Measurements from ENCODE around the gene SPEF2.
A peak's percentile ranks its signal among the peaks of the same experiment; 100 is the strongest.

Gene SPEF2

GRCh38 chr5:35617435-35618303 is at the start of gene SPEF2:
Gene SPEF2 (plus strand): TSS chr5:35617863. CDS start chr5:35617998, 135 bp downstream.
- Mint-ChIP-seq H3K9me3 (peaks cover 15% of the 10 kb centered on the region), H3K4me1 (ENCODE audit: low read depth) (peaks cover 37% of the 10 kb centered on the region), H3K36me3 (ENCODE audit: low read depth) (no peaks in the 10 kb centered on the region), H3K27ac (peak within 1 kb of the TSS; percentile 93), H3K27me3 (no peaks in the 10 kb centered on the region), H3K4me3 (peak within 1 kb of the TSS; percentile 83)

- Mint-ChIP-seq H3K9me3 (no peaks in the 10 kb centered on the region), H3K4me3 (no peak overlapping the region)
Measured at GRCh38 chr5:35575578-35575977, 42.1 kb upstream of the SPEF2 start.

GRCh38 chr5:35587419-35587818 is 30.2 kb upstream of the SPEF2 start:
- H3K4me3 Mint-ChIP-seq, result no peak overlapping the region
- H3K27ac Mint-ChIP-seq, result no peak overlapping the region
- peaks cover 56% of the 10 kb centered on the region for H3K27me3 Mint-ChIP-seq
- H3K9me3 Mint-ChIP-seq, result no peaks in the 10 kb centered on the region
- no peaks in the 10 kb centered on the region for H3K36me3 Mint-ChIP-seq (ENCODE audit: low read depth)
- H3K4me1 Mint-ChIP-seq (ENCODE audit: low read depth), result no peaks in the 10 kb centered on the region

More at GRCh38 chr5:35575578-35575977, 42.1 kb upstream of the SPEF2 start:
- no peaks in the 10 kb centered on the region for H3K36me3 Mint-ChIP-seq (ENCODE audit: low read depth)
- H3K27me3 Mint-ChIP-seq, result peaks cover 11% of the 10 kb centered on the region
- H3K4me1 Mint-ChIP-seq (ENCODE audit: low read depth), result no peaks in the 10 kb centered on the region
- H3K27ac Mint-ChIP-seq, result no peak overlapping the region

- H3K36me3 Mint-ChIP-seq (ENCODE audit: low read depth), result no peaks in the 10 kb centered on the region
- H3K4me1 Mint-ChIP-seq (ENCODE audit: low read depth), result no peaks in the 10 kb centered on the region
- no peaks in the 10 kb centered on the region for H3K9me3 Mint-ChIP-seq
- peaks cover 30% of the 10 kb centered on the region for H3K27me3 Mint-ChIP-seq
- H3K27ac Mint-ChIP-seq, result no peak overlapping the region
- H3K4me3 Mint-ChIP-seq, result no peak overlapping the region
Measured at GRCh38 chr5:35593338-35593737, 24.3 kb upstream of the SPEF2 start.

- Mint-ChIP-seq H3K9me3 (peaks cover 4% of the 10 kb centered on the region), H3K27me3 (peaks cover 27% of the 10 kb centered on the region), H3K27ac (no peak overlapping the region), H3K36me3 (ENCODE audit: low read depth) (no peaks in the 10 kb centered on the region), H3K4me3 (no peak overlapping the region), H3K4me1 (ENCODE audit: low read depth) (no peaks in the 10 kb centered on the region)
Measured at GRCh38 chr5:35598707-35599370, 18.8 kb upstream of the SPEF2 start.

GRCh38 chr5:35600591-35600990 is 17.1 kb upstream of the SPEF2 start:
- H3K4me3 Mint-ChIP-seq, result no peak overlapping the region
- H3K36me3 Mint-ChIP-seq (ENCODE audit: low read depth), result no peaks in the 10 kb centered on the region
- H3K4me1 Mint-ChIP-seq (ENCODE audit: low read depth), result no peaks in the 10 kb centered on the region
- peaks cover 4% of the 10 kb centered on the region for H3K9me3 Mint-ChIP-seq
- H3K27me3 Mint-ChIP-seq, result peaks cover 29% of the 10 kb centered on the region
- H3K27ac Mint-ChIP-seq, result no peak overlapping the region

GRCh38 chr5:35608881-35609779 is 8.5 kb upstream of the SPEF2 start:
- Mint-ChIP-seq H3K4me3 (no peak overlapping the region), H3K27ac (no peak overlapping the region), H3K36me3 (ENCODE audit: low read depth) (no peaks in the 10 kb centered on the region), H3K9me3 (peaks cover 3% of the 10 kb centered on the region), H3K4me1 (ENCODE audit: low read depth) (no peaks in the 10 kb centered on the region), H3K27me3 (peaks cover 4% of the 10 kb centered on the region)

- Mint-ChIP-seq H3K27ac (peak overlapping the region; percentile 93), H3K9me3 (peaks cover 15% of the 10 kb centered on the region), H3K36me3 (ENCODE audit: low read depth) (no peaks in the 10 kb centered on the region), H3K4me3 (peak overlapping the region; percentile 83), H3K27me3 (no peaks in the 10 kb centered on the region), H3K4me1 (ENCODE audit: low read depth) (peaks cover 37% of the 10 kb centered on the region)
Measured at GRCh38 chr5:35617060-35617434, 616 bp upstream of the SPEF2 start.

GRCh38 chr5:35618304-35618636 is 607 bp downstream of the SPEF2 start:
- Mint-ChIP-seq H3K27ac (peak overlapping the region; percentile 57), H3K36me3 (ENCODE audit: low read depth) (no peaks in the 10 kb centered on the region), H3K4me1 (ENCODE audit: low read depth) (peaks cover 42% of the 10 kb centered on the region), H3K9me3 (peaks cover 15% of the 10 kb centered on the region), H3K27me3 (no peaks in the 10 kb centered on the region), H3K4me3 (peak overlapping the region; percentile 83)

GRCh38 chr5:35618781-35619180 is 1.1 kb downstream of the SPEF2 start:
- H3K27me3 Mint-ChIP-seq, result no peaks in the 10 kb centered on the region
- no peaks in the 10 kb centered on the region for H3K36me3 Mint-ChIP-seq (ENCODE audit: low read depth)
- H3K9me3 Mint-ChIP-seq, result peaks cover 15% of the 10 kb centered on the region
- H3K4me3 Mint-ChIP-seq, result peak overlapping the region; percentile 83
- peak overlapping the region; percentile 57 for H3K27ac Mint-ChIP-seq
- peaks cover 47% of the 10 kb centered on the region for H3K4me1 Mint-ChIP-seq (ENCODE audit: low read depth)

- H3K4me1 Mint-ChIP-seq (ENCODE audit: low read depth), result peaks cover 48% of the 10 kb centered on the region
- H3K27ac Mint-ChIP-seq, result peak overlapping the region; percentile 69
- H3K4me3 Mint-ChIP-seq, result no peak overlapping the region
- peaks cover 4% of the 10 kb centered on the region for H3K36me3 Mint-ChIP-seq (ENCODE audit: low read depth)
- no peaks in the 10 kb centered on the region for H3K27me3 Mint-ChIP-seq
- H3K9me3 Mint-ChIP-seq, result no peaks in the 10 kb centered on the region
Measured at GRCh38 chr5:35622974-35623373, 5.3 kb downstream of the SPEF2 start.

GRCh38 chr5:35623991-35624390 is 6.3 kb downstream of the SPEF2 start:
- Mint-ChIP-seq H3K27me3 (no peaks in the 10 kb centered on the region), H3K4me1 (ENCODE audit: low read depth) (peaks cover 40% of the 10 kb centered on the region), H3K9me3 (no peaks in the 10 kb centered on the region), H3K36me3 (ENCODE audit: low read depth) (peaks cover 12% of the 10 kb centered on the region), H3K4me3 (no peak overlapping the region), H3K27ac (peak overlapping the region; percentile 21)

GRCh38 chr5:35626108-35626507 is 8.4 kb downstream of the SPEF2 start:
- Mint-ChIP-seq H3K4me3 (no peak overlapping the region), H3K36me3 (ENCODE audit: low read depth) (peaks cover 26% of the 10 kb centered on the region), H3K27me3 (no peaks in the 10 kb centered on the region), H3K9me3 (peaks cover 6% of the 10 kb centered on the region), H3K27ac (peak overlapping the region; percentile 87), H3K4me1 (ENCODE audit: low read depth) (peaks cover 35% of the 10 kb centered on the region)

GRCh38 chr5:35626553-35626952 is 8.9 kb downstream of the SPEF2 start:
- Mint-ChIP-seq H3K9me3 (peaks cover 8% of the 10 kb centered on the region), H3K27ac (no peak overlapping the region), H3K4me1 (ENCODE audit: low read depth) (peaks cover 35% of the 10 kb centered on the region), H3K27me3 (no peaks in the 10 kb centered on the region), H3K36me3 (ENCODE audit: low read depth) (peaks cover 31% of the 10 kb centered on the region), H3K4me3 (no peak overlapping the region)

GRCh38 chr5:35634326-35634725 is 16.7 kb downstream of the SPEF2 start:
- peaks cover 20% of the 10 kb centered on the region for H3K9me3 Mint-ChIP-seq
- H3K36me3 Mint-ChIP-seq (ENCODE audit: low read depth), result peaks cover 63% of the 10 kb centered on the region
- no peak overlapping the region for H3K27ac Mint-ChIP-seq
- H3K4me3 Mint-ChIP-seq, result no peak overlapping the region
- no peaks in the 10 kb centered on the region for H3K27me3 Mint-ChIP-seq
- no peaks in the 10 kb centered on the region for H3K4me1 Mint-ChIP-seq (ENCODE audit: low read depth)

Data from stimulated activated naive CD8-positive, alpha-beta T cell treated with anti-CD3 and anti-CD28 coated beads, Interleukin-15, Interleukin-2, amounts not matched to agents 100 ng/mL and 50 ng/mL, for 24 hours (primary cell).